T-helper 22 cell (primary cell): ENCODE data around the gene SHISA3.

ENCODE experiments used
- DNase-seq: peaks from one replicate; pipeline ENCODE4 v3.0.0-alpha.2; 2020; ENCODE audit warnings: low read depth

SHISA3 gene

DNA sequence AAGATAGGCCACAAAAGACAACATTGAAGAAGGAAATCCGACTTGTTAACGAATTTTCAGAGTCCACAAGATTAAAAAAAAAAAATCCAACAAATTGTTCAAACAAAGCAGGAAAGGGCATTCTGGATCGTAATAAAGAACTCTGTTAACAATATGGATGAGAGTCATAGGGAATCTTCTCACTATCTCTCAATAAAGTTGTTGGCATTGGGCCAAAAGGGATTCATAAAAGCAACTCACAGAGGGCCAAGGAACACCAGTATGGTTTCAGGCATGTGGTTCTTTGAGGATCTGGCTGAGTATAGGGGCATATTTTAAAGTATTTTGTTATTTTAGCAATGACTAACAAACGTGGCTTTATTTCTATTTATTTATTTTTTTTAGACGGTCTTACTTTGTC is 49.5 kb downstream of the SHISA3 start:
- DNase-seq = no peak
